NCI-H2196 (cell line): Measurements from ENCODE around the gene SIGLEC12.
"Not testable (repeated sequence)": the region's sequence is repeated elsewhere in the genome, so short reads cannot be mapped to it uniquely, and the experiment has no call there.

Experiments
- DNase-seq: peaks from one replicate; lab custom pipeline; 2025; ENCODE audit not compliant: unreplicated experiment; lab: John Stamatoyannopoulos, UW

Gene SIGLEC12

DNA sequence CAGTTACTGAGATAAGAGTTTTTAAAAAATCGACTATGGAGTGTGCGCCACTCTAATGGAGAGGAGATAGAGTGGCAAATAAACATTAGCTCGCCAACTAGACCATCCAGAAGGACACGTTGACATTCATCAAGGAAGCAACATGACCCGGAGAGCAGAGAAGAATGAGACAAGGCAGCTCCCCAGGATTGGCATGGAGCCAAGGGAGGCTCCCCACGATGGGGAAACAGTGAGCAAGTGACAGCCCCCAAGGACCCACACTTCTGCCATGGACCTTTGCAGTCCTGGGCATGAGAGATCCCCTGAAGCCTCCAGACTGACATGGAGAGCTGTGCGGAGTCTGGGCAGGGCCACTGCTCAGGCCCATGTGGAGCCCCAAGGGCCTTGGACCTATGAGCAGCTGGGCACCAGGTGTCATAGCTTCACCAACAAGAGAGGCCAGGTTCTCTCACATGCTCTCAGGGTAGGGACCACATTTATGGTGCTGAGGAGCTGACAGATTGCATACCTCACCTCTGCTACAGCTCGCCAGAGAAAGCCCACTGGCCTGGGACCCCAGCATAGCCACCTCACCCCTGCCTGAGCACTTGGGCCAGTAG is 23.2 kb upstream of the SIGLEC12 start:
- no peak for DNase-seq

DNA sequence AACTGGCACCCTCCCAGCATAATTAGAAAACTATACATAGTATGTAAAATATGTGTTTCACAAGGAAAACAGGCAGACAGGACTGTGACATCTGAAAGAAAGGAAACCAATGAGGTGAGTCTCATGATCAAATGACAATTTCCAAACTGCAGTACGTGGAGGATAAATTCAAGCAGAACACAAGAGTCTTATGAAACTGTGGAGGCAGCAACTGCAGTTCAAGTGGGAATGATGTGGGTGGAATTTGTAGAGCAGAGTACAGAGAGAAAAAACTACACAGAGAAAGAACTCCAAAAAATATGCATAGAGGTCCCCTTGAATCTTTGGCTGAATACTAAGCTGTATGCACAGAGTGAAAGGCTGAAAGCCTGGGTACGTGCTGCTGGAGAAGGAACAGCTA is 20.2 kb upstream of the SIGLEC12 start:
- no peak for DNase-seq

- no peak for DNase-seq
Measured at GRCh38 chr19:51521357-51521756, 19.8 kb upstream of the SIGLEC12 start.

- DNase-seq, result no peak
Measured at GRCh38 chr19:51520728-51521127, 19.1 kb upstream of the SIGLEC12 start.

- peak; percentile 58 for DNase-seq
Measured at GRCh38 chr19:51514866-51515481, 13.4 kb upstream of the SIGLEC12 start.

DNA sequence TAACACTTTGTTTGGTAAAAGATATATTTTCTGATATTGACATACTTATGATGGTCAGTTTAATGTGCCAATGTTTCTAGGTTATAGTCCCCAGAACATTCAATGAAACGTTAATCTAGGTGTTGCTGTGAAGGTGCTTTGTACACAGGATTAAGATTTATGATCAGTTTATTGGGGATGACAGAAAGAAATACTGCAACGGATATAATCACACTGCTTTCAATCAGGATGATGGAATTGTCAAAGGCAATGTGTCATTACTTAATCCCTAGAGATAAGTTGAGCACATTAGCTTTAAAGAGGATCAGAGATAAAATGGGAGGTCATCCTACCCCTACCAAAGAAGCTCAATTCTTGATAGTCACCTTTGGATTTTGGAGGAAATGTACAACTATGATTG is 12.4 kb upstream of the SIGLEC12 start:
- no peak for DNase-seq

GRCh38 chr19:51511353-51511752 is 9.8 kb upstream of the SIGLEC12 start:
- DNase-seq, result no peak

DNA sequence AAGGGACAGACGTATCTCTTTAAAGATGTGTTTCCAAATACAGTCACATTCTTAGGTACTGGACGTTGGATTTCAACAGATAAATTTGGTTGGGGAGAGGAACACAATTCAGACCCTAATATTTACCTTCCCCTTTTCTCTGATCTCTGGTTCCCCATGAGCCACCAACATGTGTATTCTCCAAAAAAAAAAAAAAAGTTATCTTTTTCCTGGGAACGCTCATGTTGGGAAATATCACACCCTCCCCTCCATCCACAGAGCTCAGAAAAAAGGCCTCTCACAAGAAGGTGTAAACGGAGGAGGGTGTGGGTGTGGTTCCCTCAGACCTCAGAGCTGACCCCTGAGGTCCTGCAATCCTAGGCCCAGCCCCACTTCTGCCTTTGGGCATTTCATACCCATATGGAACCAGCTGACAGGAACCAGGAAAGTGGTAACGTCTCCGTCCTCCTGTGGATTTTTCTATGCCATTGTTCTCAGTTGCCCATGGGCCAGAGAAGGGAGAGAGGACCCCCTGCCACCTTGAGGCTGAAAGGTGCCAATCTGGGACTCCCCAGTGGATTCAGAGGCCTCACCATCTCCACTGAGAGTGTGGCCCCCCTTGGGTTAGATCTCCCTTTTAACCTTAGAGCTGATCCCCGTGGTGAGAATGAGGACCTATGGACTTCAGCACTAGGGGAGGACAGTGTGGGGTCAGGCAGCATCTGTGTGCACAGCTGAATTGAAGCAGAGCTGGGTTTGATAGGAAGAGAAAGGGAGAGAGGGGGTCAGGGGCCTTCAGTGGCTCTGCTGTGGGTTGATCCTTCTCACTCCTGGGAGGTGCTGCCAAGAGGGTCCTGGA is 8.4 kb upstream of the SIGLEC12 start:
- DNase-seq, result no peak

DNA sequence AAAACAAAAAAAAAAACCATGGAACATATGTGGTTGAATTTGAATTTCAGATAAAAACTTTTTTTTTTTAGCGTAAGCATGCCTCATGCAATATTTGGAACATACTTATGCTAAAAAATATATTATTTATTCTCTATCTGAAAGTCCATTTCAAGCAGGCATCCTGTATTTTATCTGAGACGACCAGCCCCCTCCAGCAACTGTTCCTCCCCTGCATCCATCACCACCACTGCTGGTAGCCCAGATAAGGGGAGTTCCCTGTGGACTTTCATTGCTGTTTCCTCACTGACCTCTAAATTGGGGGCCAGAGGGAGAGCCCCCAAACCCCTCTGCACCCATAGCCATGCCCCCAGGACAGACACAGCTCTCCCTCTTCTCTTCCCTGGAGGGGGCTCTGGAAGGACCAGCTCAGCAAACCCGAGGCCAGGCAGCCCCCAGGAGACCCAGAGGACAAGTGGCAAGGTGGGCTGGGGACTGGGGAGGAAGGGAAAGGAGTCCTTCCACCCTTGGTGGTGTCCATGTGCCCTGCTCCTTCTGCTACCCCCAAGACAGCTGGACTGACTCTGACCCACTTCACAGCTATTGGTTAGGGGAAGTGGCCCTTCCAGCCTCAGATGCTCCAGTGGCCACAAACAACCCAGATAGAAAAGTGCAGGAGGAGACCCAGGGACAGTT is 6.6 kb upstream of the SIGLEC12 start:
- DNase-seq, result no peak

- no peak for DNase-seq
Measured at GRCh38 chr19:51507640-51508058, 6.0 kb upstream of the SIGLEC12 start.

DNA sequence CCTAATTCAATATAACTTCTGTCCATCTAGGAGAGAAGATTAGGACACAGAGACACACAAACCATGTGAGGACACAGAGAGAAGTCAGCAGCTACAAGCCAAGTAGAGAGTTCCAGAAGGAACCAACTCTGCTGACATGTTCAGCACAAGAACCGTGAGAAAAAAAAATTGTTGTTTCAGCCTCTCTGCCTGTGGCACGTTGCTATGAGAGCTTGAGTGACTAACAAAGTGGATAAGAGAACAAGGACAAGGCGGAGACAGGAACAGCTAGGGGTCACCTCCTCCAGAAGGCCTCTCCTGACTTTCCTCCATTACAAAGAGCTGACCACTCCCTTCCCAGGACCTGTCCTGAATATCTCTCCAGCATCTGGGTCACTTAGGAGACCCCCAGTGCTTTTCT is 5.6 kb upstream of the SIGLEC12 start:
- DNase-seq, result no peak

- DNase-seq, result no peak
Measured at GRCh38 chr19:51505904-51506303, 4.3 kb upstream of the SIGLEC12 start.

GRCh38 chr19:51503896-51504295 is 2.3 kb upstream of the SIGLEC12 start:
- no peak for DNase-seq

GRCh38 chr19:51503286-51503817 is 1.8 kb upstream of the SIGLEC12 start:
- DNase-seq, result no peak

DNA sequence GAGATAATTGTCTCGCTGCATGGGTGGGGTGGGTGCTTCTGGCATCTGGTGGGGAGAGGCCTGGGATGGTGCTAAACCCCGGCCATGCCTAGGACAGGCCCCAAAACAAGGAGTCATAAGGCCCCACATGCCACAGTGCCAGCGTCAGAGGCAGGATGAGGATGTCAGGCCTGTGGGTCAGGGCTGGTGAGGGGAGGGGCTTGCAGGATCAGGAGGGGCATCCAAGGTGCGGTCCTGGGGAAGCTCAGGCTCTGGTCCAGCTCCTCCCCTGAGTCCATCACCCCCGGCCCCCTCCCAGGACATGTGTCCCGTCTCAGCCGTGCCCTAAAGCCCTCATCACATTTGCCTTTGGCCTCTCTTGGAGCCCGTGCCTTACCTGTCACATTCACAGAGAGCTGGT is 669 bp downstream of the SIGLEC12 start:
- DNase-seq, result not testable (repeated sequence)

DNA sequence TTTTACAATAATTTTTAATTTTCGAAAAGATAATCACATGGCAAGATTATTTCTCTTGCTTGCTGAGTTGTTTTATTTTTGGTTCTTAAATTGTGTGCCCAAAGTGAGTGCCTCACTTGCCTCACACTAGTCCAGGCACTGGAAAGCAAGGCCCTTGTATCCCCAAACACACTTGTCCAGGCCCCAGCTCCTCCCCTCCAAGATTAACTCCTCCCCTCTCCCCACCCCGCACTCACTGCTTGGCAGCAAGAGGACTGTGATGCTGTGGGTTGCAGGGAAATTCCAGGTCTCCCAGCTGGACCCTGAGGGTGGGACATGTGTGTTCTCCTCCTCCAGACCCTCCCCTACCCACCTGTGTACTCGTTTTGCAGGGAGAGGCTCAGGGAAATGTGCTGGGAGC is 3.9 kb downstream of the SIGLEC12 start:
- DNase-seq, result no peak

- DNase-seq, result no peak
Measured at GRCh38 chr19:51493776-51494175, 7.8 kb downstream of the SIGLEC12 start.

DNA sequence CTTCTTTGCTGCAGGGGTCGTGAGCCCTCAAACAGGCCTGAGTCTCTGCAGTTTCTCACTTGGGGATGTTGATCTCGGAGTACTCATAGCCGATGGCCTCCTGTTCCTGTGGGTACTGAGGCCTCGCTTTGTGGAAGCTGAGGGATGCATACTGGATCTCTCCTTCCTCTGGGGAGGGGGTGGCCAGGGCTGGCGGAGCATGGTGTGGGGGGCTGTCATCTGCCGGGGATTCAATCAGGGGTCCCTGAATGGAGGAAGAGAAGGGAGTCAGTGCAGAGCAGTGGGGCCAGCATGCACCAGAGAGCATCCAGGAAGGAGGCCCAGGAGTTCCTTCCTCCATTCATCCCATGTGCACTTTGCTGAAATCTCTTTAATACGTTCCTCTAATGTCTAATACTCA is 10.0 kb downstream of the SIGLEC12 start:
- DNase-seq, result no peak

GRCh38 chr19:51490676-51491075 is 10.9 kb downstream of the SIGLEC12 start:
- no peak for DNase-seq

GRCh38 chr19:51489113-51489512 is 12.5 kb downstream of the SIGLEC12 start:
- no peak for DNase-seq

DNA sequence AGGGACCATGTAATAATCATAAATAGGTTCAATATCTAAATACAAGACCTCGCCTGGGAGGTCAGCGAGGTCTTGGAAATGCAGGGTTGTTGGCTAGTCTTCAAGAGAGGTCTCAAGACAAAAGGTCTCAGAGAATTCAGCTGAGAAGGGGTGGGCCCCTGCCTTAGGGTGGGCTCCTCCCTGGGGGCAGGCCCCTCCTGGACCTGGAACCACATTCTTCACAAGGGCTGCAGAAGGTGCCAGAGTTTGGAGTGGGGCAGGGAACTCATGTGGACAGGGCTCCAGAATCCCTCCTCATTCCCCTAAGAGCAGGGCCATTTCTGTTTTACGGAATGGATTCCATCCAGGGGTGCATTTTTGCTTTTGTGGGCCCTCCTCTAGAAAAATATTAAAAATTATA is 13.1 kb downstream of the SIGLEC12 start:
- no peak for DNase-seq
